ENCODE measurements around the gene TMEM240.

Gene TMEM240

DNA sequence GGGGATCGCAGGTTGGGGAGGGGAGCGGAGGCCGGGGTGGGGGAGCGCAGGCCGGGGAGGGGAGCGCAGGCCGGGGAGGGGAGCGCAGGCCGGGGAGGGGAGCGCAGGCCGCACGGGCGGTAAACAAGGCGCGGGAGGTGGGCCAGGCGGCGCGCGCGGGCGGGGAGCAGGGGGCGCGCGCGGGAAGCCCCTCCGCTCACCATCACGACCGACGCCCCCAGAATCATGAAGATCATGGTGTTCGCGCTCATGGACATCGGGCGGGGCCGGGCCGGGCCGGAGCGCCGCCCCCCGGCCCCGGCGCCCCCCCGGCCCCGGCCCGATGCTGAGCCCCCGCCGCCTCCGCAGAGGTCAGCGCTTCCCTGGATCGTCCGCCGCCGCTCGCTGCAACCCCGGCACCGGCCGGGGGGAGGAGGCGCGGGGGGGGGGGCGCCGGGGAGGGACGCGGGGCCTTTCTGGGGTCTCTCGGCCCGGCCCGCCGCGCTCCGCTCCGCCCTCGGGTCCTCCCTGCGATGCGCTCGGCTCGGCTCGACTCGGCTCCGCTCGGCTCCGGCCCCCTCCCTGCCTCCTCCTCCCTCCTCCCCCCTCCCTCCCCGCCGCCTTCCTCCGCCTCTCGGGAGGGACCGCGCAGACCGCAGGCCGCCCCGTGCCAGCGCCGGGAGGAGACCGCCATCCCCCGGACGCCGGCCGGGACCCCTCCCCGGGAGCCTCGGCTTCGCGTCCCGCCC is at the start of gene TMEM240:
Gene TMEM240, minus strand, starts transcription at position 535 of the 728 bp plus-strand sequence. Its CDS starts 278 bp downstream, at position 257.
- H3K27ac ChIP-seq (ENCODE audit: low read depth, low read length) = no peak within 1 kb of the TSS
- H3K9ac ChIP-seq (ENCODE audit: low read length in 5 of 5) = peak within 1 kb of the TSS in 4 of 5 donors; percentile 38 to 64 (median 58)
- H3K4me1 ChIP-seq (ENCODE audit: control insufficient read depth in 5 of 5, insufficient read depth in 5 of 5, low read length in 5 of 5) = peaks cover 0 to 24% (median 16%) of the 10 kb centered on the region in 5 donors
- H3K36me3 ChIP-seq (ENCODE audit: control insufficient read depth in 5 of 5, insufficient read depth in 5 of 5, low read length in 5 of 5) = peaks cover 0 to 42% (median 26%) of the 10 kb centered on the region in 5 donors
- H3K9me3 ChIP-seq (ENCODE audit: control insufficient read depth in 5 of 5, low read length in 5 of 5) = no peaks in the 10 kb centered on the region
- no peaks in the 10 kb centered on the region for H3K27me3 ChIP-seq (ENCODE audit: control insufficient read depth in 5 of 5, insufficient read depth in 4 of 5, low read length in 5 of 5)
- H3K4me3 ChIP-seq (ENCODE audit: low read depth in 1 of 5, low read length in 5 of 5) = peak within 1 kb of the TSS in 4 of 5 donors; percentile 48 to 64 (median 56)

DNA sequence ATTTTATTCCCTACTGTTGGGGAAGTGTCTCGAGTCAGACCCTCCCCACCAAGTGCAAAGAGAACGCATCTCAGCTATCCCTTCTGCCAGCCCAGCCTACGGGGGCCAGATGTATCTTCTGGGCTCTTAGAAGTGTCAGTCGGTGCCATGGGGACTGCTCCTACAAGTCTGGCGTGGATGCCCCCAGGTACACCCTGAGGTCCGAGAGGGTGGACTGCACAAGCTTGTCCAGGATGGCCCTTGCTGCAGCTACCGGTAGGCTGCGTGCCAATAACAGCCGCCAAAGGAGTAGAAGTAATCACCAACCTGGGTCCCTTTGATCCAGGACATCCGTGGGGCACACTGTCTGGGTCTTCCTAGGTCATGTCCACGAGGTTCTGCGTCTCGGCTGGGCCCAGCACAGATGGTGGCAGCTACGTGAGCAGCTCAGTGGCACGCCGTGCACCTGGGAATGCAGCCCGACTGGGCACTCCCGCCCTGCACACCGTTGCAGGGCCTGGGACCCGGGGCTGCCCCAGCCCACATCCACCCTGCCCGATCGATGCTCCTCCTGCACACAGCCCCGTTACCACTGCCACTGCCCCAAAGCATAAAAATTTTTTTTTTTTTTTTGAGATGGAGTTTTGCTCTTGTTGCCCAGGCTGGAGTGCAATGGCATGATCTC is 43.1 kb upstream of the TMEM240 start:
- H3K27me3 ChIP-seq (ENCODE audit: control insufficient read depth in 5 of 5, insufficient read depth in 4 of 5, low read length in 5 of 5) = peaks cover 0 to 19% (median 9%) of the 10 kb centered on the region in 5 donors
- H3K36me3 ChIP-seq (ENCODE audit: control insufficient read depth in 5 of 5, insufficient read depth in 5 of 5, low read length in 5 of 5) = no peaks in the 10 kb centered on the region
- no peaks in the 10 kb centered on the region for H3K4me1 ChIP-seq (ENCODE audit: control insufficient read depth in 5 of 5, insufficient read depth in 5 of 5, low read length in 5 of 5)
- no peak overlapping the region for H3K9ac ChIP-seq (ENCODE audit: low read length in 5 of 5)
- H3K9me3 ChIP-seq (ENCODE audit: control insufficient read depth in 5 of 5, low read length in 5 of 5) = no peaks in the 10 kb centered on the region
- H3K4me3 ChIP-seq (ENCODE audit: low read depth in 1 of 5, low read length in 5 of 5) = no peak overlapping the region
- no peak overlapping the region for H3K27ac ChIP-seq (ENCODE audit: low read depth, low read length)

DNA sequence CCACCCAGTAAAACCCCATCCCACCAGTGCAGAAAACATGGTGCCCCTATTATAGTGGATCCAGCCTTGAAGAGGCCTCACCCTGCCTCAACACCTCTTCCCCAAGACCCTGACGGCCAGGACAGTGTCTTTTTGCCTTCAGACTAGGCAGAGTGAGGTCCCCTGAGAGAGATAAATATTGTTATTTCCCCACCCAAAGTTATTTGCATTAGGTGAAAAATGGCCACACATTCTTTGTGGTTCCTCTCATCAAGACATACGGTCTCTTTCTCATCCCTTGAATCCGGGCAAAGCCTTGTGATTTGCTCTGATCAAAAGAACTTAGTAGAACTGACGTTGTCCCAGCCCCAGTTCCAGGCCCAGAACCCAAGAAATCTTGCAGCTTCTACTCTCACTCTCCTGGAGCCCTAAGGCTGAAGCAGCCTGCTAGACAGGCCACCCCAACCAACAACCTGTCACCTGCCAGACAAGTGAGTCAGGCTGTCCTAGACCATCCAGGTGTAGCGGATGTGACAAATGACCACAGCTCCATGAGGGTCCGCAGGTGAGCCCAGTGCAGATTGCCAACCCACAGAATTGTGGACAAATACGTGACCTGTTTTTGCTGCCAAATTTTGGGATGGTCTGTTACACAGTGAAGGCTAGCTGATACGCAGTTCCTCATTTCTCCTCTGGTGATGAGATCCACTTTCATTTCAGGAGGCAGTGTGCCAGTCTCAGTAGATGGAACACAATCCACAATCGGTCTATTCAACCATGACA is 42.3 kb upstream of the TMEM240 start:
- peaks cover 0 to 17% (median 9%) of the 10 kb centered on the region in 5 donors for H3K27me3 ChIP-seq (ENCODE audit: control insufficient read depth in 5 of 5, insufficient read depth in 4 of 5, low read length in 5 of 5)
- H3K9ac ChIP-seq (ENCODE audit: low read length in 5 of 5) = no peak overlapping the region
- no peaks in the 10 kb centered on the region for H3K4me1 ChIP-seq (ENCODE audit: control insufficient read depth in 5 of 5, insufficient read depth in 5 of 5, low read length in 5 of 5)
- no peak overlapping the region for H3K27ac ChIP-seq (ENCODE audit: low read depth, low read length)
- no peaks in the 10 kb centered on the region for H3K9me3 ChIP-seq (ENCODE audit: control insufficient read depth in 5 of 5, low read length in 5 of 5)
- no peak overlapping the region for H3K4me3 ChIP-seq (ENCODE audit: low read depth in 1 of 5, low read length in 5 of 5)
- H3K36me3 ChIP-seq (ENCODE audit: control insufficient read depth in 5 of 5, insufficient read depth in 5 of 5, low read length in 5 of 5) = no peaks in the 10 kb centered on the region

DNA sequence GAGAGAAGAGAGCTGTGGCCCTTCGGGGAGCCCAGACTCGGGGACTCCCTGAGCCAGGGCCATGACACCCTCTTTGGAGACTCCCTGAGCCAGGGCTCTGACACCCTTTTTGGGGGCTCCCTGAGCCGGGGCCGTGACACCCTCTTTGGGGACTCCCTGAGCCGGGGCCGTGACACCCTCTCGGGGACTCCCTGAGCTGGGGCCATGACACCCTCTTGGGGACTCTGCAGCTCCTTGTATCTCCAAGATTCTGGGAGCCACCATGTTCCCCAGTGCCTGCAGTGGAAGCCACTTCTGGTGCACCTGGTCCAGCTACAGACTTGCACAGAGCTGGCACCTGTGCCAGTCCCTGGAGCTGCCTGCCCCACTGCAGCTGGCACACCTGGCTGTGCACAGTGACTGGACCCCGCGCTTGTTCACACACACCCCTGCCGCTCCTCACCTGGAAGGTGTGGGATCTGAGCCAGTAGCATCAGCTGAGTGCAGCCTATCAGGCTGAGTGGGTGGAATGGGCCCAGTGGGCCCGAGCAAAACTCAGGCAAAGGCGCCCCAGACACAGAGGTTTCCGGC is 38.0 kb upstream of the TMEM240 start:
- Histone ChIP-seq H3K36me3 (ENCODE audit: control insufficient read depth in 5 of 5, insufficient read depth in 5 of 5, low read length in 5 of 5) (no peaks in the 10 kb centered on the region), H3K4me3 (ENCODE audit: low read depth in 1 of 5, low read length in 5 of 5) (no peak overlapping the region), H3K27ac (ENCODE audit: low read depth, low read length) (no peak overlapping the region), H3K4me1 (ENCODE audit: control insufficient read depth in 5 of 5, insufficient read depth in 5 of 5, low read length in 5 of 5) (peaks cover 2 to 15% (median 10%) of the 10 kb centered on the region in 5 donors), H3K27me3 (ENCODE audit: control insufficient read depth in 5 of 5, insufficient read depth in 4 of 5, low read length in 5 of 5) (peaks cover 0 to 11% (median 5%) of the 10 kb centered on the region in 5 donors), H3K9ac (ENCODE audit: low read length in 5 of 5) (no peak overlapping the region), H3K9me3 (ENCODE audit: control insufficient read depth in 5 of 5, low read length in 5 of 5) (no peaks in the 10 kb centered on the region)

DNA sequence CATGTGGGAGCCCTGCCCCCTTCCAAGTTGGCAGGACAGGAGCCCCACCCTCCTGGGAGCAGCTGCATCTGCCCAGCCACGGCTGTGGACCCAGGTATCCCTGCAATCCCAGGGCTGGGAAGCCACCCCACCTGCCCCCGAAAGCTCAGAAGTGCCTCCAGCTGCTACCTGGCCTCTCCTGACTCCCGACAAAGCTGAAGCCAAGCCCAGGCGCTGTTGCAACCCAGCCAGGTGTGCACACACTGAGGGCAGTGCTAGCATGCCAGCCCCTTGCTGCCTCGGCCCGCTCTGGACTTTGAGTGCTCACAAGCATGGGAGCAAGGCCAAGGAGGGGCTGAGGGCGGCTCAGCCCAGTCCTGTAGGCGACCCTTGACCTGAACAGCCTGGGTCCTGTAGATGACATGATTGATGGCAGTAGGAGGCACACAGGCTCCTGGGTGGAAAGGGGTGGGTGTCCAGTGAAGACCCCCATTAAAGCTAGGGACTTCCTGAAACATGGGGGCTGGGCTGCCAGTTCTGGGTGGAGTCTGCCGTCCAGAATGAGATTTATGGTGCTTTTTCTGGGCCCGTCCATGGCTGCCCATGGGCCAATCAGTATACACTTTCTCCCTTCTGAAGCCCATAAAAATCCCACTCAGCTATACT is 37.1 kb upstream of the TMEM240 start:
- Histone ChIP-seq H3K4me3 (ENCODE audit: low read depth in 1 of 5, low read length in 5 of 5) (no peak overlapping the region), H3K27me3 (ENCODE audit: control insufficient read depth in 5 of 5, insufficient read depth in 4 of 5, low read length in 5 of 5) (peaks cover 0 to 11% (median 5%) of the 10 kb centered on the region in 5 donors), H3K4me1 (ENCODE audit: control insufficient read depth in 5 of 5, insufficient read depth in 5 of 5, low read length in 5 of 5) (peaks cover 2 to 22% (median 18%) of the 10 kb centered on the region in 5 donors), H3K9ac (ENCODE audit: low read length in 5 of 5) (no peak overlapping the region), H3K36me3 (ENCODE audit: control insufficient read depth in 5 of 5, insufficient read depth in 5 of 5, low read length in 5 of 5) (no peaks in the 10 kb centered on the region), H3K27ac (ENCODE audit: low read depth, low read length) (no peak overlapping the region), H3K9me3 (ENCODE audit: control insufficient read depth in 5 of 5, low read length in 5 of 5) (no peaks in the 10 kb centered on the region)

DNA sequence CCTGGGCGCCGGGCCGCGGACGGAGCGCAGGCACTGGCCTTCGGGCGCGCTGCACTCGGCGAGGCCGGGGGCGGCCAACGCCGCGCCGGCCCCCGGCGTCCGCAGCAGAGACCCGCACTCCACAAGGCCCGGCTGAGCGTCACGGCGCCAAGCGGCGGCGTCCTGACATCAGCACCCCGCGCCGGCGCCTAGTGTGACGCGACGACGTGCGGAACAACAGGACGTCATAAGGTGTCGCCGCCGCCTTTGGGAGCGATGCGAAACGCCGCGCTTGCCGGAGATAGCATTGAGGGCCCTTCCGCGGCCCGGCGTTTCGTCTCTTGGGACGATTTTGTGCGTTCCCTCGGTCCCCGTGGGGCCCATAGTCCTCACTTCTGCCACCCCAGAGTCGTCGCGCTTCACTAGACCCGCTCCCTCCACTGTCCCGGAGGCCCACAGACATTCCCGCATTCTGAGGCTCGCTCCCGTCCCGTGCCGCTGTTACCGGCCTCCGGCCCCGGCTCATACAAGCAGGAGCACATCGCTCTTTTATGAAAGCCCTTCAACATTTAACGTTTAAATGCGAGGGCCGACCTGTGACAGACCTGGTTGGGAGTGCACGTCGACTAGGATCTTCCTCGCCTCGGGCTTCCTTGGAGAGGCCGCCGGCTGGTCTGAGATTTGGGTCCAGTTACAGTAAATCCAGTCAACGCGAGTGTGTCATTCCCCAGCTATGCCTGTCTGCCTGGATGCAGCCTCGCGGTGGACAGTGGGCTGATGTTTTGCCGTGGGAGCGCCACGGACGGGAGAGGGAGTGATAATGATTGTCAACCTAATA is 34.5 kb upstream of the TMEM240 start, which contains the start of gene SSU72:
Gene SSU72, minus strand, starts transcription at position 143 of the 817 bp plus-strand sequence. CDS start 306 bp downstream, outside the sequence.
- peaks cover 2 to 27% (median 25%) of the 10 kb centered on the region in 5 donors for H3K4me1 ChIP-seq (ENCODE audit: control insufficient read depth in 5 of 5, insufficient read depth in 5 of 5, low read length in 5 of 5)
- no peaks in the 10 kb centered on the region for H3K9me3 ChIP-seq (ENCODE audit: control insufficient read depth in 5 of 5, low read length in 5 of 5)
- H3K9ac ChIP-seq (ENCODE audit: low read length in 5 of 5) = peak within 1 kb of the TSS; percentile 94 to 100 (median 99)
- H3K27me3 ChIP-seq (ENCODE audit: control insufficient read depth in 5 of 5, insufficient read depth in 4 of 5, low read length in 5 of 5) = peaks cover 0 to 4% (median 0%) of the 10 kb centered on the region in 5 donors
- H3K27ac ChIP-seq (ENCODE audit: low read depth, low read length) = peak within 1 kb of the TSS; percentile 98
- H3K4me3 ChIP-seq (ENCODE audit: low read depth in 1 of 5, low read length in 5 of 5) = peak within 1 kb of the TSS; percentile 83 to 96 (median 93)
- peaks cover 0 to 6% (median 0%) of the 10 kb centered on the region in 5 donors for H3K36me3 ChIP-seq (ENCODE audit: control insufficient read depth in 5 of 5, insufficient read depth in 5 of 5, low read length in 5 of 5)

DNA sequence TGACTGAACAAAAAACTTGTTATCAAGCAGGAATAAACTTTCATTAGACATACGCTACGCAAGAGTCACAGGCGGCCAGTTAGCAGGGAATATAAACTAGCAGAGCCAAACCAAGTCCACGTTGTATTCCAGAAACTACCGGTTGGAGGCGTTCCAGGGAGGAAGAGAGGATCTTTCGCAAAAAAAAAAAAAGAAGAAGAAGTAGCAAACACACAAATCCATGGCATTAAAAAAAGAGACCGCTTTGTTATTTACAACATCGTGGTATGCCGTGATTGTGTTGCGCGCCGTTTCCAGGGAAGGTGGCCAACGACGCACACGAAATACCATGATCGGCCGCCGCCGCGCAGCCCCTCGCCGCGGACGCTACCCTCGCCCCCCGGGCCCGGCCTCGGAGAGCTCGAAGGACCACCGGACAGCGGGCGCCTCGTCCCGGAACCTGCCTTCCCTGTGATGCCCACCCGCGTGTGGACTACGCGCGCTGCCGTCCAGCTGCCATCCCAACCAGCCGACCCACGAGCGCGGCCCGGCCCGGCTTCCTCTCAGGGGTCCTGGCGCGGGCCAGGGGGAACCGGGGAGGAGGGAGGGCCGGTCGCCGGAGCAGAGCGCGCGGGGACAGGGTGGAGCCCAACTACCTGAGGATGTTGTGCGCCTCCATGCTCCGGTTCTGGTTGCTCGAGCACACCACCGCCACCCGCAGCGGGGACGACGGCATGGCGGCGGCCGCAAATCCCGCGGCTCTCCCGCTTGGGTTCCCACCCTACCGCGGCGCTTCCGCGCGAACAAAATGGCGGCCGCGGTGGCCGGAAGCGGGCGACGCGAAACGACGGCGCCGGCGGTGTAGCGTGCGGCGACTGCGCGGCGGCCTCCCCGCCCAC is 33.7 kb upstream of the TMEM240 start:
- peaks cover 3 to 35% (median 31%) of the 10 kb centered on the region in 5 donors for H3K4me1 ChIP-seq (ENCODE audit: control insufficient read depth in 5 of 5, insufficient read depth in 5 of 5, low read length in 5 of 5)
- H3K27ac ChIP-seq (ENCODE audit: low read depth, low read length) = peak overlapping the region; percentile 98
- H3K9ac ChIP-seq (ENCODE audit: low read length in 5 of 5) = peak overlapping the region; percentile 77 to 100 (median 99)
- H3K9me3 ChIP-seq (ENCODE audit: control insufficient read depth in 5 of 5, low read length in 5 of 5) = no peaks in the 10 kb centered on the region
- H3K36me3 ChIP-seq (ENCODE audit: control insufficient read depth in 5 of 5, insufficient read depth in 5 of 5, low read length in 5 of 5) = peaks cover 0 to 6% (median 0%) of the 10 kb centered on the region in 5 donors
- peak overlapping the region; percentile 66 to 96 (median 93) for H3K4me3 ChIP-seq (ENCODE audit: low read depth in 1 of 5, low read length in 5 of 5)
- peaks cover 0 to 2% (median 0%) of the 10 kb centered on the region in 5 donors for H3K27me3 ChIP-seq (ENCODE audit: control insufficient read depth in 5 of 5, insufficient read depth in 4 of 5, low read length in 5 of 5)

DNA sequence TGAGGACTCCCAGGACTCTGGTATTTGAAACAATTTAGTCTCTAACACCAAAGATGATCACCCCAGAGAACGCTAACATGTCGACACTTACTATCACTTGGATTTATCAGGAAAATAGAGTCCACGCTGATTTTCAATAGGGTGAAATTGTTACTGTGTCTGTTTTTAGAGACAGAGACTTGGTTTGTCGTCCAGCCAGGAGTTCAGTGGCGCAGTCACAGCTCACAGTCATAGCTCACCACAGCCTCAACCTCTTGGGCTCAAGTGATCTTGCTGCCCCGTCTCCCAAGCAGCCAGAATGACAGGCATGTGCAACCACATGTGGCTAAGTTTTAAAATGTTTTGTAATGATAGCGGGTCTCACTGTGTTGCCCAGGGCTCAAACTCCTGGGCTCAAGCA is 28.9 kb upstream of the TMEM240 start:
- Histone ChIP-seq H3K9ac (ENCODE audit: low read length in 5 of 5) (no peak overlapping the region), H3K27ac (ENCODE audit: low read depth, low read length) (peak overlapping the region; percentile 35), H3K36me3 (ENCODE audit: control insufficient read depth in 5 of 5, insufficient read depth in 5 of 5, low read length in 5 of 5) (peaks cover 0 to 20% (median 13%) of the 10 kb centered on the region in 5 donors), H3K4me1 (ENCODE audit: control insufficient read depth in 5 of 5, insufficient read depth in 5 of 5, low read length in 5 of 5) (peaks cover 14 to 68% (median 61%) of the 10 kb centered on the region in 5 donors), H3K9me3 (ENCODE audit: control insufficient read depth in 5 of 5, low read length in 5 of 5) (no peaks in the 10 kb centered on the region), H3K4me3 (ENCODE audit: low read depth in 1 of 5, low read length in 5 of 5) (no peak overlapping the region), H3K27me3 (ENCODE audit: control insufficient read depth in 5 of 5, insufficient read depth in 4 of 5, low read length in 5 of 5) (no peaks in the 10 kb centered on the region)

Data from subcutaneous abdominal adipose tissue (tissue), 5 donors.